WTC11 (cell line): ENCODE data around the gene CIZ1. TPM values are rescaled to one million over a fixed set of nuclear protein-coding genes. Genes with fewer than 3 reads are reported as not detected.

Experiments used
- ATAC-seq: fragments of 200-7000 bp; cut with Tn5 transposase; 2 replicates; pipeline ENCODE4 v1.10.0; 2021; ENCODE audit warnings: mild to moderate bottlenecking, moderate library complexity
- CTCF ChIA-PET: fragments of 300-600 bp; sonication (Branson Sonifier 250); formaldehyde crosslinking; loops from one replicate; lab custom pipeline; 2021; ENCODE audit warnings: antibody characterized with exemption; lab: Charles Lee
- POLR2A ChIA-PET: fragments of 350-600 bp; sonication (Branson Sonifier 250); formaldehyde crosslinking; loops from one replicate; lab custom pipeline; 2021; ENCODE audit warnings: antibody characterized with exemption; lab: Charles Lee
- DNase-seq: peaks from one replicate; pipeline ENCODE4 v3.0.0; 2021; ENCODE audit warnings: low spot score
- H3K27ac Mint-ChIP-seq: 2 replicates; pipeline ENCODE4 v1.8.0; 2021; ENCODE audit warnings: mixed read lengths
- H3K27me3 Mint-ChIP-seq: 2 replicates; pipeline ENCODE4 v1.8.0; 2021; ENCODE audit warnings: low read depth, mild to moderate bottlenecking, moderate library complexity, mixed read lengths
- H3K36me3 Mint-ChIP-seq: 2 replicates; pipeline ENCODE4 v1.8.0; 2021; ENCODE audit warnings: mixed read lengths
- H3K4me1 Mint-ChIP-seq: 2 replicates; pipeline ENCODE4 v1.8.0; 2022; ENCODE audit warnings: mixed read lengths
- H3K4me3 Mint-ChIP-seq: 2 replicates; pipeline ENCODE4 v1.8.0; 2021; ENCODE audit warnings: mild to moderate bottlenecking, moderate library complexity, mixed read lengths
- H3K9me3 Mint-ChIP-seq: 2 replicates; pipeline ENCODE4 v1.8.0; 2021; ENCODE audit warnings: mixed read lengths
- HMGA2 ChIP-seq: fragments of 250-450 bp; sonication (Bioruptor Pico); IDR thresholded peaks from 2 replicates; pipeline ENCODE4 v1.4.0; 2021; ENCODE audit warnings: mild to moderate bottlenecking, moderate library complexity
- JUN ChIP-seq: sonication (generic); formaldehyde crosslinking; IDR thresholded peaks from 2 replicates; pipeline ENCODE4 v1.8.0; 2023; ENCODE audit warnings: mild to moderate bottlenecking, missing genetic modification reagents
- NR2C2 ChIP-seq: sonication (generic); formaldehyde crosslinking; IDR thresholded peaks from 2 replicates; pipeline ENCODE4 v1.8.0; 2022; ENCODE audit warnings: mild to moderate bottlenecking, missing genetic modification reagents
- NR3C1 ChIP-seq: sonication (generic); formaldehyde crosslinking; conservative IDR thresholded peaks from 2 replicates; pipeline ENCODE4 v1.8.1; 2023; ENCODE audit warnings: low read depth, mild to moderate bottlenecking, missing genetic modification reagents
- OVOL2 ChIP-seq: fragments of 250-450 bp; sonication (Bioruptor Pico); IDR thresholded peaks from 2 replicates; pipeline ENCODE4 v1.9.0; 2021; ENCODE audit warnings: mild to moderate bottlenecking, borderline replicate concordance
- RELA ChIP-seq: sonication (generic); formaldehyde crosslinking; IDR thresholded peaks from 2 replicates; pipeline ENCODE4 v1.8.1; 2022; ENCODE audit warnings: missing genetic modification reagents, mild to moderate bottlenecking, borderline replicate concordance
- SMAD4 ChIP-seq: sonication (generic); formaldehyde crosslinking; IDR thresholded peaks from 2 replicates; pipeline ENCODE4 v1.8.0; 2022; ENCODE audit warnings: mild to moderate bottlenecking, missing genetic modification reagents
- SOX15 ChIP-seq: fragments of 250-450 bp; sonication (Bioruptor Pico); IDR thresholded peaks from 2 replicates; pipeline ENCODE4 v1.9.0; 2021; ENCODE audit warnings: mild to moderate bottlenecking
- TEAD4 ChIP-seq: sonication (generic); formaldehyde crosslinking; IDR thresholded peaks from 2 replicates; pipeline ENCODE4 v1.8.0; 2022; ENCODE audit warnings: mild to moderate bottlenecking, missing genetic modification reagents
- ZNF219 ChIP-seq: sonication (generic); formaldehyde crosslinking; IDR thresholded peaks from 2 replicates; pipeline ENCODE4 v1.8.0; 2023; ENCODE audit warnings: missing genetic modification reagents, mild to moderate bottlenecking, borderline replicate concordance
- ZNF416 ChIP-seq: fragments of 250-450 bp; sonication (Bioruptor Pico); IDR thresholded peaks from 2 replicates; pipeline ENCODE4 v1.9.0; 2021; ENCODE audit warnings: mild to moderate bottlenecking, inconsistent platforms
- total RNA-seq: library from RNA; stranded (reverse); gene quantifications from 3 replicates; pipeline ENCODE4 v1.2.3, GENCODE V29; 2021
- TF ChIP-seq, protein P1 (sequence below): sonication (generic); formaldehyde crosslinking; IDR thresholded peaks from 2 replicates; pipeline ENCODE4 v1.8.0; 2022; ENCODE audit warnings: mild to moderate bottlenecking, missing genetic modification reagents
- TF ChIP-seq, protein P2 (sequence below): sonication (generic); formaldehyde crosslinking; IDR thresholded peaks from 2 replicates; pipeline ENCODE4 v1.8.1; 2022; ENCODE audit warnings: mild to moderate bottlenecking, missing genetic modification reagents, moderate library complexity, borderline replicate concordance
- TF ChIP-seq, protein P3 (sequence below): sonication (generic); formaldehyde crosslinking; IDR thresholded peaks from 2 replicates; pipeline ENCODE4 v1.8.1; 2022; ENCODE audit warnings: missing genetic modification reagents, borderline replicate concordance
- TF ChIP-seq, protein P4 (sequence below): sonication (generic); formaldehyde crosslinking; conservative IDR thresholded peaks from 2 replicates; pipeline ENCODE4 v1.8.1; 2022; ENCODE audit warnings: mild to moderate bottlenecking, missing genetic modification reagents
- TF ChIP-seq, protein P5 (sequence below): fragments of 250-450 bp; sonication (Bioruptor Pico); IDR thresholded peaks from 2 replicates; pipeline ENCODE4 v1.9.0; 2021; ENCODE audit warnings: mild to moderate bottlenecking
- TF ChIP-seq, protein P6 (sequence below): sonication (generic); formaldehyde crosslinking; IDR thresholded peaks from 2 replicates; pipeline ENCODE4 v1.8.0; 2022; ENCODE audit warnings: missing genetic modification reagents
- TF ChIP-seq, protein P7 (sequence below): sonication (generic); formaldehyde crosslinking; IDR thresholded peaks from 2 replicates; pipeline ENCODE4 v1.8.0; 2022; ENCODE audit warnings: mild to moderate bottlenecking, missing genetic modification reagents
- TF ChIP-seq, protein P8 (sequence below): sonication (generic); formaldehyde crosslinking; IDR thresholded peaks from 2 replicates; pipeline ENCODE4 v1.8.1; 2022; ENCODE audit warnings: mild to moderate bottlenecking, moderate library complexity, missing genetic modification reagents

The CIZ1 gene
- total RNA-seq, 1 experiment from 2014 or later: 90.2 TPM

DNA sequence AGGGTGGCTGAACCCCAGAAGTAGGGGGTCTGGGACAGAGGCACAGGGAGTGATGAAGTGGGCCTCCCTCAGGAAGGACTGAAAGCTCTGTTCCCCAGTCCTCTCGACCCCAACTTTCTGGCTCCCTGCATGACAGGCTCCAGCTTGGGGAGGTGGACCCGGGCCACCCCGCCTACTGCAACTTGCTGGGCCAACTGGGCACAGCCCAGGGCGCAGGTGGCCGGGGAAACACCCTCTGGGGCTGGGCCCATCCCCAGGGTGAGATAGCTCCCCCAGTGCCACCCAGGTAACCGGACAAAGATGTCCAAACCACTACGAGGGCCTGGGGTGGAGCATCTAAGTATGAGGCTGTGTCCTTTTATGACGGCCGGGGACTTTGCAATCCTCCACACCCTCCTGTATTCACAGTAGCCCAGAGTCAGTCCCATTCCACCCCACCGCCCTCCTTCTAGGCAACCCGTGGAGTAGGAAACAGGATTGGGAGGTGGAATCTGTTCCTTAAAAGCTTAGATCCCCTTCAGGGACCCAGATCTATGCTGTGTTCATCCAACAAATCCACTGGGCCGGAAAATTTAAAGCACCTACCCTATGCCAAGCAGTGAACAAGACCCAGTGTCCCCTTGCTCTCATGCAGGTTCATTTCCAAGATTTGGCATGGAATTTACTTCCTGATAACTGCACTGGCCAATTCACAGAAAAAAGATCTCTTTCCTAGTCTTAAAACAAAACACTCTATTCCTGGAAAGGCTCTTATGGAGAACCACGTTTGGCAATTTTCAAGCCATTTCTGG is 31.7 kb upstream of the CIZ1 start:
- H3K27ac Mint-ChIP-seq: no peak overlapping the region
- ChIA-PET CTCF (interaction anchor here (0.8 to 1.1 kb wide), 2 partner anchors 36 to 105 kb away, joined by 3 read pairs; no protein-coding TSS in a partner anchor), POLR2A (no interaction called here)
- ATAC-seq: no peak
- H3K27me3 Mint-ChIP-seq: no peaks in the 10 kb centered on the region; the same call in 1 of the 2 replicates
- H3K9me3 Mint-ChIP-seq: no peaks in the 10 kb centered on the region
- peaks cover 8% of the 10 kb centered on the region for H3K4me1 Mint-ChIP-seq
- no peak overlapping the region for H3K4me3 Mint-ChIP-seq
- TF ChIP-seq NR3C1 (CRISPR knock-in tag): no peak
- TF ChIP-seq, protein P1, sequence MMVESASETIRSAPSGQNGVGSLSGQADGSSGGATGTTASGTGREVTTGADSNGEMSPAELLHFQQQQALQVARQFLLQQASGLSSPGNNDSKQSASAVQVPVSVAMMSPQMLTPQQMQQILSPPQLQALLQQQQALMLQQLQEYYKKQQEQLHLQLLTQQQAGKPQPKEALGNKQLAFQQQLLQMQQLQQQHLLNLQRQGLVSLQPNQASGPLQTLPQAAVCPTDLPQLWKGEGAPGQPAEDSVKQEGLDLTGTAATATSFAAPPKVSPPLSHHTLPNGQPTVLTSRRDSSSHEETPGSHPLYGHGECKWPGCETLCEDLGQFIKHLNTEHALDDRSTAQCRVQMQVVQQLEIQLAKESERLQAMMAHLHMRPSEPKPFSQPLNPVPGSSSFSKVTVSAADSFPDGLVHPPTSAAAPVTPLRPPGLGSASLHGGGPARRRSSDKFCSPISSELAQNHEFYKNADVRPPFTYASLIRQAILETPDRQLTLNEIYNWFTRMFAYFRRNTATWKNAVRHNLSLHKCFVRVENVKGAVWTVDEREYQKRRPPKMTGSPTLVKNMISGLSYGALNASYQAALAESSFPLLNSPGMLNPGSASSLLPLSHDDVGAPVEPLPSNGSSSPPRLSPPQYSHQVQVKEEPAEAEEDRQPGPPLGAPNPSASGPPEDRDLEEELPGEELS (CRISPR knock-in tag): no peak
- TF ChIP-seq JUN (CRISPR knock-in tag): no peak
- TF ChIP-seq, protein P2, sequence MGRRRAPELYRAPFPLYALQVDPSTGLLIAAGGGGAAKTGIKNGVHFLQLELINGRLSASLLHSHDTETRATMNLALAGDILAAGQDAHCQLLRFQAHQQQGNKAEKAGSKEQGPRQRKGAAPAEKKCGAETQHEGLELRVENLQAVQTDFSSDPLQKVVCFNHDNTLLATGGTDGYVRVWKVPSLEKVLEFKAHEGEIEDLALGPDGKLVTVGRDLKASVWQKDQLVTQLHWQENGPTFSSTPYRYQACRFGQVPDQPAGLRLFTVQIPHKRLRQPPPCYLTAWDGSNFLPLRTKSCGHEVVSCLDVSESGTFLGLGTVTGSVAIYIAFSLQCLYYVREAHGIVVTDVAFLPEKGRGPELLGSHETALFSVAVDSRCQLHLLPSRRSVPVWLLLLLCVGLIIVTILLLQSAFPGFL: no peak
- TF ChIP-seq ZNF416 (CRISPR knock-in tag): no peak
- no peak for TF ChIP-seq SOX15 (CRISPR knock-in tag)
- TF ChIP-seq HMGA2: no peak
- TF ChIP-seq, protein P3, sequence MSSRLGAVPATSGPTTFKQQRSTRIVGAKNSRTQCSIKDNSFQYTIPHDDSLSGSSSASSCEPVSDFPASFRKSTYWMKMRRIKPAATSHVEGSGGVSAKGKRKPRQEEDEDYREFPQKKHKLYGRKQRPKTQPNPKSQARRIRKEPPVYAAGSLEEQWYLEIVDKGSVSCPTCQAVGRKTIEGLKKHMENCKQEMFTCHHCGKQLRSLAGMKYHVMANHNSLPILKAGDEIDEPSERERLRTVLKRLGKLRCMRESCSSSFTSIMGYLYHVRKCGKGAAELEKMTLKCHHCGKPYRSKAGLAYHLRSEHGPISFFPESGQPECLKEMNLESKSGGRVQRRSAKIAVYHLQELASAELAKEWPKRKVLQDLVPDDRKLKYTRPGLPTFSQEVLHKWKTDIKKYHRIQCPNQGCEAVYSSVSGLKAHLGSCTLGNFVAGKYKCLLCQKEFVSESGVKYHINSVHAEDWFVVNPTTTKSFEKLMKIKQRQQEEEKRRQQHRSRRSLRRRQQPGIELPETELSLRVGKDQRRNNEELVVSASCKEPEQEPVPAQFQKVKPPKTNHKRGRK: no peak
- TF ChIP-seq, protein P4, sequence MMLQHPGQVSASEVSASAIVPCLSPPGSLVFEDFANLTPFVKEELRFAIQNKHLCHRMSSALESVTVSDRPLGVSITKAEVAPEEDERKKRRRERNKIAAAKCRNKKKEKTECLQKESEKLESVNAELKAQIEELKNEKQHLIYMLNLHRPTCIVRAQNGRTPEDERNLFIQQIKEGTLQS (CRISPR knock-in tag): no peak
- TF ChIP-seq, protein P5, sequence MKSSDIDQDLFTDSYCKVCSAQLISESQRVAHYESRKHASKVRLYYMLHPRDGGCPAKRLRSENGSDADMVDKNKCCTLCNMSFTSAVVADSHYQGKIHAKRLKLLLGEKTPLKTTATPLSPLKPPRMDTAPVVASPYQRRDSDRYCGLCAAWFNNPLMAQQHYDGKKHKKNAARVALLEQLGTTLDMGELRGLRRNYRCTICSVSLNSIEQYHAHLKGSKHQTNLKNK (CRISPR knock-in tag): no peak
- TF ChIP-seq, protein P6, sequence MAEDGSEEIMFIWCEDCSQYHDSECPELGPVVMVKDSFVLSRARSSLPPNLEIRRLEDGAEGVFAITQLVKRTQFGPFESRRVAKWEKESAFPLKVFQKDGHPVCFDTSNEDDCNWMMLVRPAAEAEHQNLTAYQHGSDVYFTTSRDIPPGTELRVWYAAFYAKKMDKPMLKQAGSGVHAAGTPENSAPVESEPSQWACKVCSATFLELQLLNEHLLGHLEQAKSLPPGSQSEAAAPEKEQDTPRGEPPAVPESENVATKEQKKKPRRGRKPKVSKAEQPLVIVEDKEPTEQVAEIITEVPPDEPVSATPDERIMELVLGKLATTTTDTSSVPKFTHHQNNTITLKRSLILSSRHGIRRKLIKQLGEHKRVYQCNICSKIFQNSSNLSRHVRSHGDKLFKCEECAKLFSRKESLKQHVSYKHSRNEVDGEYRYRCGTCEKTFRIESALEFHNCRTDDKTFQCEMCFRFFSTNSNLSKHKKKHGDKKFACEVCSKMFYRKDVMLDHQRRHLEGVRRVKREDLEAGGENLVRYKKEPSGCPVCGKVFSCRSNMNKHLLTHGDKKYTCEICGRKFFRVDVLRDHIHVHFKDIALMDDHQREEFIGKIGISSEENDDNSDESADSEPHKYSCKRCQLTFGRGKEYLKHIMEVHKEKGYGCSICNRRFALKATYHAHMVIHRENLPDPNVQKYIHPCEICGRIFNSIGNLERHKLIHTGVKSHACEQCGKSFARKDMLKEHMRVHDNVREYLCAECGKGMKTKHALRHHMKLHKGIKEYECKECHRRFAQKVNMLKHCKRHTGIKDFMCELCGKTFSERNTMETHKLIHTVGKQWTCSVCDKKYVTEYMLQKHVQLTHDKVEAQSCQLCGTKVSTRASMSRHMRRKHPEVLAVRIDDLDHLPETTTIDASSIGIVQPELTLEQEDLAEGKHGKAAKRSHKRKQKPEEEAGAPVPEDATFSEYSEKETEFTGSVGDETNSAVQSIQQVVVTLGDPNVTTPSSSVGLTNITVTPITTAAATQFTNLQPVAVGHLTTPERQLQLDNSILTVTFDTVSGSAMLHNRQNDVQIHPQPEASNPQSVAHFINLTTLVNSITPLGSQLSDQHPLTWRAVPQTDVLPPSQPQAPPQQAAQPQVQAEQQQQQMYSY (CRISPR knock-in tag): no peak
- no peak for TF ChIP-seq ZNF219 (CRISPR knock-in tag)
- no peak for TF ChIP-seq OVOL2 (CRISPR knock-in tag)
- TF ChIP-seq NR2C2 (CRISPR knock-in tag): no peak
- no peak for TF ChIP-seq SMAD4
- TF ChIP-seq, protein P7, sequence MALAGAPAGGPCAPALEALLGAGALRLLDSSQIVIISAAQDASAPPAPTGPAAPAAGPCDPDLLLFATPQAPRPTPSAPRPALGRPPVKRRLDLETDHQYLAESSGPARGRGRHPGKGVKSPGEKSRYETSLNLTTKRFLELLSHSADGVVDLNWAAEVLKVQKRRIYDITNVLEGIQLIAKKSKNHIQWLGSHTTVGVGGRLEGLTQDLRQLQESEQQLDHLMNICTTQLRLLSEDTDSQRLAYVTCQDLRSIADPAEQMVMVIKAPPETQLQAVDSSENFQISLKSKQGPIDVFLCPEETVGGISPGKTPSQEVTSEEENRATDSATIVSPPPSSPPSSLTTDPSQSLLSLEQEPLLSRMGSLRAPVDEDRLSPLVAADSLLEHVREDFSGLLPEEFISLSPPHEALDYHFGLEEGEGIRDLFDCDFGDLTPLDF (CRISPR knock-in tag): no peak
- no peak for TF ChIP-seq RELA (CRISPR knock-in tag)
- TF ChIP-seq, protein P8, sequence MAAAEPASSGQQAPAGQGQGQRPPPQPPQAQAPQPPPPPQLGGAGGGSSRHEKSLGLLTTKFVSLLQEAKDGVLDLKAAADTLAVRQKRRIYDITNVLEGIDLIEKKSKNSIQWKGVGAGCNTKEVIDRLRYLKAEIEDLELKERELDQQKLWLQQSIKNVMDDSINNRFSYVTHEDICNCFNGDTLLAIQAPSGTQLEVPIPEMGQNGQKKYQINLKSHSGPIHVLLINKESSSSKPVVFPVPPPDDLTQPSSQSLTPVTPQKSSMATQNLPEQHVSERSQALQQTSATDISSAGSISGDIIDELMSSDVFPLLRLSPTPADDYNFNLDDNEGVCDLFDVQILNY (CRISPR knock-in tag): no peak
- no peak for TF ChIP-seq TEAD4 (CRISPR knock-in tag)
- no peak for DNase-seq
- peaks cover 24% of the 10 kb centered on the region for H3K36me3 Mint-ChIP-seq
